Measurements from ENCODE around the gene ELP4.

ELP4 gene

GRCh38 chr11:31783252-31783651 is 273.7 kb downstream of the ELP4 start:
- DNase-seq: no peak

GRCh38 chr11:31784611-31785010 is 275.0 kb downstream of the ELP4 start:
- DNase-seq: no peak

- DNase-seq: no peak
Observed at GRCh38 chr11:31786996-31787685, 277.6 kb downstream of the ELP4 start.

GRCh38 chr11:31788085-31788484 is 278.5 kb downstream of the ELP4 start:
- DNase-seq: no peak

- no peak for DNase-seq
Observed at GRCh38 chr11:31790649-31791048, 281.1 kb downstream of the ELP4 start.

- no peak for DNase-seq
Observed at GRCh38 chr11:31792036-31792435, 282.5 kb downstream of the ELP4 start.

GRCh38 chr11:31792456-31792855 is 282.9 kb downstream of the ELP4 start:
- DNase-seq: no peak

GRCh38 chr11:31793264-31793663 is 283.7 kb downstream of the ELP4 start:
- no peak for DNase-seq

GRCh38 chr11:31794548-31794947 is 285.0 kb downstream of the ELP4 start:
- no peak for DNase-seq

- no peak for DNase-seq
Observed at GRCh38 chr11:31795706-31796498, 286.3 kb downstream of the ELP4 start.

- no peak for DNase-seq
Observed at GRCh38 chr11:31796499-31797189, 287.1 kb downstream of the ELP4 start.

- DNase-seq: no peak
Observed at GRCh38 chr11:31797190-31798056, 287.9 kb downstream of the ELP4 start.

- DNase-seq: no peak
Observed at GRCh38 chr11:31798057-31798553, 288.5 kb downstream of the ELP4 start.

GRCh38 chr11:31798554-31799434 is 289.2 kb downstream of the ELP4 start:
- DNase-seq: no peak

- no peak for DNase-seq
Observed at GRCh38 chr11:31799435-31800397, 290.1 kb downstream of the ELP4 start.

GRCh38 chr11:31800398-31801265 is 291.1 kb downstream of the ELP4 start:
- DNase-seq: no peak

- no peak for DNase-seq
Observed at GRCh38 chr11:31801298-31801702, 291.7 kb downstream of the ELP4 start.

GRCh38 chr11:31802000-31802551 is 292.5 kb downstream of the ELP4 start:
- DNase-seq: no peak

- no peak for DNase-seq
Observed at GRCh38 chr11:31802609-31802989, 293.0 kb downstream of the ELP4 start.

All from CD4-positive, alpha-beta T cell treated with Interleukin-6 for 4 hours (primary cell).